ENCODE data around the gene RHNO1.

Gene RHNO1

GRCh38 chr12:2835691-2836403 is 41.2 kb upstream of the RHNO1 start:
- no peak overlapping the region for H3K4me3 ChIP-seq (ENCODE audit: low read length)
- no peak for TF ChIP-seq CTCF (conservative IDR thresholded peaks at IDR 0.05; ENCODE audit: low read length)
- no peak for DNase-seq (ENCODE audit: low read depth)

GRCh38 chr12:2836574-2836973 is 40.4 kb upstream of the RHNO1 start:
- H3K4me3 ChIP-seq (ENCODE audit: low read length), result no peak overlapping the region
- DNase-seq (ENCODE audit: low read depth), result no peak
- TF ChIP-seq CTCF (conservative IDR thresholded peaks at IDR 0.05; ENCODE audit: low read length), result no peak

- DNase-seq (ENCODE audit: low read depth), result no peak
- no peak overlapping the region for H3K4me3 ChIP-seq (ENCODE audit: low read length)
- TF ChIP-seq CTCF (conservative IDR thresholded peaks at IDR 0.05; ENCODE audit: low read length), result no peak
Observed at GRCh38 chr12:2841056-2841650, 35.9 kb upstream of the RHNO1 start.

- TF ChIP-seq CTCF (conservative IDR thresholded peaks at IDR 0.05; ENCODE audit: low read length), result no peak
- DNase-seq (ENCODE audit: low read depth), result no peak
- H3K4me3 ChIP-seq (ENCODE audit: low read length), result no peak overlapping the region
Observed at GRCh38 chr12:2842948-2843347, 34.1 kb upstream of the RHNO1 start.

- no peak overlapping the region for H3K4me3 ChIP-seq (ENCODE audit: low read length)
- peak; percentile 37 for DNase-seq (ENCODE audit: low read depth)
- TF ChIP-seq CTCF (conservative IDR thresholded peaks at IDR 0.05; ENCODE audit: low read length), result no peak
Observed at GRCh38 chr12:2844786-2845185, 32.2 kb upstream of the RHNO1 start.

GRCh38 chr12:2845280-2845679 is 31.7 kb upstream of the RHNO1 start:
- TF ChIP-seq CTCF (conservative IDR thresholded peaks at IDR 0.05; ENCODE audit: low read length), result no peak
- DNase-seq (ENCODE audit: low read depth), result peak; percentile 47
- no peak overlapping the region for H3K4me3 ChIP-seq (ENCODE audit: low read length)

GRCh38 chr12:2851931-2852330 is 25.1 kb upstream of the RHNO1 start:
- no peak overlapping the region for H3K4me3 ChIP-seq (ENCODE audit: low read length)
- no peak for TF ChIP-seq CTCF (conservative IDR thresholded peaks at IDR 0.05; ENCODE audit: low read length)
- DNase-seq (ENCODE audit: low read depth), result no peak
